GM19463 (cell line): ENCODE measurements around the gene CCDC88A.
"Not testable (repeated sequence)": the region's sequence is repeated elsewhere in the genome, so short reads cannot be mapped to it uniquely, and the experiment has no call there.

Experiments used
- ATAC-seq: cut with Tn5 transposase; IDR thresholded peaks from one replicate; pipeline ENCODE4 v1.9.1; 2021; ENCODE audit warnings: mild to moderate bottlenecking, moderate library complexity; ENCODE audit not compliant: unreplicated experiment

The CCDC88A gene

DNA sequence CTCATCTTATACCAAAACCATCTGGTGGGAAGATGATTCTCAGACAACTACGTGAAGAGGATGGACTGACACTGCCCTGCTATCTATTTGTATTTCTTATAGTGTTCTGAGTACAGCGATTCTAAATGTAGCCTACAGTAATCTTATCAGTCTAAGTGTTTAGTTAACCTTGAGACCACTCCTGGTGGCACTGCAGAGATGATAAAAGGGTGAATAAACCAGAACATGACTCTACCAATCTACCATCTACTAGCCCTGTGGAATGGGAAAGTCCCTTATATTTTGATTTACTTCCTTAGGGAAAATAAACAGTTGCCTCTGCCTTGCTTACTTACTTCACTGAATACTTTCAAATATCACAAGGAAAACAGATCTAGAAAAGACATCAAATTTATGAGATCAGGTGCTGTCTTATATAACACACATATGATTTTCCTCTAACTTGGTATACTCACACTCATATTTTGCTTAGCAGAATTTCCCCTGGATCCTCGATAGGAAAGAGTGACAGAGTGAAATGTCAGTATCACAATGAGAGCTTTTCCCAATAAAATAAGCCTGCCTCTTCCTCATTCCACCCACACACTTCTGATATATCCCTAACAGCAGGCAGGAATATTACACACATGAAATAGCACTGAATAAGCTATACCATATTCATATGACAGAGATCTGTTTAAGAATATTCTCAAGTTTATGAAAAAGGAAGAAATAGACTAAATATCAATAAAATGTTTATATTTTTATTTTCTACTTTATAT is 92.0 kb downstream of the CCDC88A start:
- ATAC-seq, result no peak

DNA sequence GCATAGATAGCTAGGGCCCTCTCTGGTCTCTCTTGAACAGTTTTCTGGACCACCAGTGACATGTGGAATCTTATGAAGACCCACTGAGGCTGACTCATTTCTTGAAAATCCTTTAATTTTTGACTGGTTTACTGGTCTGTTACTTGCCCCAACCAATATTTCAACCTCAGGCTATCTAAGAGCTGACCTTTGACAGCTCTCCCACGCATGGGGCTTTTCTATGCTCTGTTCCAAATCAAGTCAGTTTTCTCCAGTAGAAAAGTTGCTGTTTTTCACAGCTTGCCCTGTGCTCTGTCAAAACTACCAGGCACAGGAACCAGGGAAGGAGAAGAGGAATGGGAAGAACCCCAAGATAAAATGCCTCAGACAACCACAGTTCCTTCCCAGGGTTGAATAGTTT is 104.7 kb downstream of the CCDC88A start:
- ATAC-seq, result peak; percentile 27

DNA sequence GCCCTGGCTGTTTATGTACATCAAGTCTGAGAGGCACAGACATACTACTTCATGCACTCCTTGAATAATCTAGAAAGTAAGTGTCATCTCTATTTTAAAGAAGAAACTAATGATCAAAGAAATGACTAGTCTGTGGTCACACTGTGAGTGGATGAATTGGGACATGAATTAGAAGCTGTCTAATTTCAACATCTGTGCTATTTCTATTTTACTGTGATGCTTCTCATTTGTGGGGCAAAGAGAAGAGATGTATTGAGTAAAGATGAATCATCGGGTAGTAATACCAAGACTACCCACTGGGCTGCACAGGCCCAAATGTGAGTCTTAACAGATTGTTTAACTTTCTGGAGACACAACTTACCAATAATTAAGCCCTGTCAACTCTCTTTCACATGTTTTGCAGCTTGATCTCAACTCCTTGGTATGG is 108.2 kb downstream of the CCDC88A start:
- peak; percentile 89 for ATAC-seq

DNA sequence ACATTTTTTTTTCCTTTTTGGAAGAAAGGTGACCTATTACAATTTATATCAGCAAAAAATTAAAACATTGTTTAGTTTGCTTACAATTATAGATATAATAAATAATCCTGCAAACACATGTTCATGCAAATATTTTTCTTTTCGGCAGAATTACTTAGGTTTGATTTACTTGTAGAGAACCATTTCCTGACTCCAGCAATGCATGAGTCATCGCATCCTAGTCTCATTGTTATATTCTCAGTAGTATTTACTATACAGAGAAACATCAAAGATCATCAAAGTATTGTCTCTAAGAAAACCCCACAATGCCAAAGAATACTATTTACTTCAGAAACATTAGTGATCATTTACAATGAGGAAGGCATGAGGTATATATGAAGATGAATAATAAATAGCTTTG is 110.2 kb downstream of the CCDC88A start:
- no peak for ATAC-seq

DNA sequence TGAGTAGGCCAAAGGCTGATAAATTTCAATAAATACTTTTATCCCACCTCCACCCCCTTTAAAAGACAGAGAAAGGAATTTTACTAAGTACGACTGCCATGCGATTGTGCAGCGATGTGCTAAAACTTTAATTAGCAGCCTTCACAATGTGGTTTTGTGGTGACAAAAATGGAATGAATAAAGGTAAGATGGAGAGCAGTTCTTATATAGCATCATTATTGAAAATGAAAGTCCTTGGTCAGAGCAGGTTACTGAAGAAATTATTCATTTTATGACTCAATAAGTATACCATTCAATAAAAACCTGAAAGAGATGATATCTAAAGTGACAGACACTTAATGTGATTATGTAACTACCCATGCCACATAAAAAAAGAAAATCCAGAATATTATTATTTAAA is 117.4 kb downstream of the CCDC88A start:
- peak; percentile 80 for ATAC-seq

DNA sequence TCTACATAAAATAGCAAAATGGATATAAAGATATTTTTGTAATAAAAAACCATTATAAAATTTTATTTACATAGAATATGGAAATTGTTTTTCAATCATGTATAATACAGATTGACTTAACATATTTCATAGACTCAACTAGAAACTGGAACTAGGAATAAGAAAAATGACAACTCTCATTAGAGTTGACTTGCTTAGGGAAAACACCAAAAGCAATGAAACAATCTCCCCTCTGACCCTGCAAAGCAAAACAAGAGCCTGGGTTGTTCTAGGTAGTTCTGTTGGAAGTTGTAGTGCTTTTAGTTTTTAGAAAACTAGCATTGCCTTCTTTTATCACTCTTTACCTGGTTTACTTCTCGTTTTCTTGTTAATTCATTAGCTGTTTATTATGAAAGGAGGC is 118.4 kb downstream of the CCDC88A start:
- ATAC-seq, result no peak

DNA sequence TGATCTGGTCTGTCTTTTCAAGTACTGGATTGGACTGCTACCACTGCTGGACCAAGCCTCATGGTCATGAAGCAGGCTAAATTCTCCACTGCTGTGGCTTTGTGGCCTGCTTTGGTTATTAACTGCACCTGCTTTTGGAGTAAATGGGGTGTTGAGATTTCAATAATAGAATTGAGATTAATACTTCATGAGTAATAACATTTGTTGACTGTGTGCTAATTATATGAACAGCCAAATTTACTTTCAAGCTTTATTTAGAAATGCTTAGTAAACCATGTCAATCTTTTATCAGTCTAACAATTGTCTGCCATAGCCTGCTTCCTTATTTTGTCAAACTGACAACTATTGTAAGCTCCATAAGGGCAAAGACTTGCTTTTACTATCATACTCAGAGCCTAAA is 123.3 kb downstream of the CCDC88A start:
- peak; percentile 63 for ATAC-seq

DNA sequence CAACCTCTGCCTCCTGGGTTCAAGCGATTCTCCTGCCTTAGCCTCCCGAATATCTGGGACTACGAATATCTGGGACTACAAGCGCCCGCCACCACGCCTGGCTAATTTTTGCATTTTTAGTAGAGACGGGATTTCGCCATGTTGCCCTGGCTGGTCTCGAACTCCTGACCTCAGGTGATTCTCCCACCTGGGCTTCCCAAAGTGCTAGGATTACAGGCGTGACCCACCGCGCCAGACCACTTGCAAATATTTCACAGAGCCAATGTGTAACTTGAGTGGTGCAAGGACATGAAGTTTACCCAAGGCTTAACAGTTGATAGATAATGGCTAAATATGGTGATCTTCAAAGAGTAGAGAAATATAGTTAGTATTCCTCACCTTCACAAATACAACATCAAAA is 136.6 kb downstream of the CCDC88A start:
- ATAC-seq, result no peak

DNA sequence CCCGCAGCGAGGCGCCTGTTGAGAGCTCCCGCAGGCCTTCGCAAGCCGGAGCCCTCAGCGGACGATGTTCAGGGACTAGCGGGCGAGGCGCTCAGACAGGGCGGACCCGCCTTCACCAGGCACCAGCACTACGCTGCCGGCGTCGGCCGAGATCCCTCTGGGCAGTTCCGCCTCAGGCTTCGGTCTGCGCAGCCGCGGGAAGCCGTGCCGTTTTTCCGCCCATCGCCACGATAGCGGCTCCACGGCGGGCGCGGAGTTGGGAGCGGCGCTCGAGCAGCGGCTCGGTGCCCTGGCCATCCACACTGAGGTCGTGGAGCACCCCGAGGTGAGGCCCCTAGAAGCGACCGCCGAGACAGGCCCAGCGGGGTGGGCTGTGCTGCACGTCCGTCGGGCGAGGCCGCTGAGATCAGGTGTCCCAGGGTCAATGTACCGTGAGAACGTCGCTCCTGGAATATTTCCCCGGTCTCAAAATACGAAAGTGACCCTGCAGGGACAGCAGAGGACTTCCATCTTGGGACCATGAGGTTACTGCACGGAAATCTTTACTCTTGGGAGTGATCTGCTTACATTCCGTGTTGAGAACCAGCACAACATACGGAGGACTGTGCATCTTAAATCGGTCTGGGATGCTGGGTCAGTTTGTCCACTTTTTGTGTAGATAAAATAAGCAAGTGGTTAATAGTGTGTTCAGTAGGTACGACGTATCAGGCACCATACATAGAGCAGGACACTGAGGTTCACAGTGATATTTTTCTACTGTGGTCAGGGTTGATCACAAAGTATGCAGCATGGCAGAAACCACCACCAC is 137.3 kb downstream of the CCDC88A start:
- peak; percentile 98 for ATAC-seq

DNA sequence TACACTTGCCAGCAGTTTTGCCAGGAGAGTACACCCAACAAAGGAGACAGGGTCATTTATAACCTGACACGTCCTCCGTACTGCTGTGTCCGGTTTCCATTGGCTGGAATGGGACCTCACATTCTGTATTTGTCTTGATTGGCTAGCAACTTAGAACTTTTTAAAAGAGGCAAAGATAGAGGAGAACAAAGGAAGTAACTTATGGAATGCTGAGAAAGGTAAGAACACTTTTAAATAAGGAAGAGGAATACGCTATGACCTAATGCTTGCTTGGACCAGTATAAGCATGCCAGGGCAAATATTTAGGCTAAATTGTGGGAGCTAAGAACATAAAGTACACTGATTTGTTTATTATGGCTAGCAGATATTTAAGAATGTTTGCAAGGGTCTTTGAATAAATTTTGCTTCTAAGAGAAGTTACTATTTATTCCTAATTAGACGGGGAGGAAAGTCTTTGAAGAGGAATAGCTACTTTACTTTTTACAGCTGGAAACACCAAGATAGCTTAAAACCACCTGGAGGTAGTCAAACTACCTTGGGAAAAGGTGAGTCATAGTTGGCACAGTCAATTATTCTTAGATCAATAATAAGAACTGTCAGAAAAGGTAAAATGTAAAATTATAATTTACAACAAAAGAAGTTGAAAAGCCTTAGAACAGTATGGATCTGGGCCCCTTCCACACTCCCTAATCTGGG is 138.7 kb downstream of the CCDC88A start:
- ATAC-seq, result not testable (repeated sequence)

DNA sequence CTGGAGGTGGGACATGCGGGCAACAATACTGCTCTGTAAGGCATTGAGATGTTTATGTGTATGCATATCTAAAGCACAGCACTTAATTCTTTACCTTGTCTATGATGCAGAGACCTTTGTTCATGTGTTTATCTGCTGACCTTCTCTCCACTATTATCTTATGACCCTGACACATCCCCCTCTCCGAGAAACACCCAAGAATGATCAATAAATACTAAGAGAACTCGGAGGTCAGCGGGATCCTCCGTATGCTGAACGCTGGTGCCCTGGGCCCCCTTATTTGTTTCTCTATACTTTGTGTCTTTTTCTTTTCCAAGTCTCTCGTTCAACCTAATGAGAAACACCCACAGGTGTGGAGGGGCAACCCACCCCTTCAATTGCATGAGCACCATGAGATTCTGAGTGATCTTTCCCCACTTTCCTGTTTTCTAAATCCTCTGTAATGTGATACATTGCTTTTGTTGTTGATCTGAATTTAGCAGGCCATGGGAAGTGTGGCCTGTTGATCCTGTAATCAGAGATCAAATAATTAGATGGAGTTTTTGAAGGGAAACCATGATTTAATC is 139.7 kb downstream of the CCDC88A start:
- ATAC-seq, result not testable (repeated sequence)

DNA sequence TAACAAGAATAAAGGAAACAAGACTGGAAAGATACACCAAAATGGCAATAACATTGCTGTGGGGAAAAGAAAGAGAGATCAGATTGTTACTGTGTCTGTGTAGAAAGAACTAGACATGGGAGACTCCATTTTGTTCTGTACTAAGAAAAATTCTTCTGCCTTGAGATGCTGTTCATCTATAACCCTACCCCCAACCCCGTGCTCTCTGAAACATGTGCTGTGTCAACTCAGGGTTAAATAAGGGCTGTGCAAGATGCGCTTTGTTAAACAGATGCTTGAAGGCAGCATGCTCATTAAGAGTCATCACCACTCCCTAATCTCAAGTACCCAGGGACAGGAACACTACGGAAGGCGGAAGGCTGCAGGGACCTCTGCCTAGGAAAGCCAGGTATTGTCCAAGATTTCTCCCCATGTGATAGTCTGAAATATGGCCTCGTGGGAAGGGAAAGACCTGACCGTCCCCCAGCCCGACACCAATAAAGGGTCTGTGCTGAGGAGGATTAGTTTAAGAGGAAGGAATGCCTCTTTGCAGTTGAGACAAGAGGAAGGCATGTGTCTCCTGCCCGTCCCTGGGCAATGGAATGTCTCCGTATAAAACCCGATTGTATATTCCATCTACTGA is 140.3 kb downstream of the CCDC88A start:
- ATAC-seq, result not testable (repeated sequence)

DNA sequence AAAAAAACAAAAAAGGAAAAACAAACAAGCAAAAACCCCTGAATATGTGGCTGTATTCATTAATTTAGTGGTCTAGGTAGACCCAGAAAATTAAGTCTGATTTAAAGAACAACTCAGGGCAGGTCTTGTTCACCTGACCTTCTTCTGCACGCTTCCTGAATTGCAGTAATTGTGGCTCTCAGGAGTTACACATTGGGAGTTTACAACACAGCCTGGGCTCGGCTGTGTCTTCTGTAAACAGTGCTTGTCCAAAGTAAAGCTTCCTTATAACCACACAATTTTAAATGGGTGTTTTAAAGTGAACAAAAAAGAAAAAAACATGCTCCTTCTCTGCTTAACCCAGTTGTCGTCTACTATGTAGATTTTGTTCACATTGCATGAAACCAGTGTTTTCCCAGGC is 142.3 kb downstream of the CCDC88A start:
- ATAC-seq, result no peak

DNA sequence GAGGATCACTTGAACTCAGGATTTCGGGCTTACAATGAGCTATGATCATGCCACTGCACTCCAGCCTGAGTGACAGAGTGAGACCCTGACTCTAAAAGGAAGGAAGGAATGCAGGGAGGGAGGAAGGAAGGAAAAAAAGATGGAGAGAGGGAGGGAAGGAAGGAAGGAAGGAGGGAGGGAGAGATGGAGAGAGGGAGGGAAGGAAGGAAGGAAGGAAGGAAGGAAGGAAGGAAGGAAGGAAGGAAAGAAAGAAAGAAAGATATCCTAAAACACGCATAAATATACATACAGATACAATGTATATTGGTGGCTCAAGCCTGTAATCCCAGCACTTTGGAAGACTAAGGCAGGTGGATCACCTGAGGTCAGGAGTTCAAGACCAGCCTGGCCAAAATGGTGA is 145.3 kb downstream of the CCDC88A start:
- not testable (repeated sequence) for ATAC-seq

DNA sequence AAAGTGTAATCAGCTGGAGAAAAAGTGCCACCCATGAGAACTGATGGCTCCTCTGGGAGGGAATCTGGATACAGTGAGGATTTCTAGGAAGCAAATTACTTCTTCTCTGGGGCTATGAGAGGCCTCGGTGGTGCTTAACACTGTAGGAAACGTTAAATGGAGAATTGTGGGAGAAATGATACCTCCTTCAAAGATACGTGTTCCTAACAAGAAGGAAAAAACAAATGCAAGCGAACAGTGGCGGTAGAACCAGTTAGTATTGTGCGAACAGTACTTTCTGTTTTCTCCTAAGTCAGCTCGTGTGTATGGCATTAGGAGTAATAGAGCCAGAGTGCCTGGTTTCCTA is 150.0 kb downstream of the CCDC88A start:
- ATAC-seq, result no peak

DNA sequence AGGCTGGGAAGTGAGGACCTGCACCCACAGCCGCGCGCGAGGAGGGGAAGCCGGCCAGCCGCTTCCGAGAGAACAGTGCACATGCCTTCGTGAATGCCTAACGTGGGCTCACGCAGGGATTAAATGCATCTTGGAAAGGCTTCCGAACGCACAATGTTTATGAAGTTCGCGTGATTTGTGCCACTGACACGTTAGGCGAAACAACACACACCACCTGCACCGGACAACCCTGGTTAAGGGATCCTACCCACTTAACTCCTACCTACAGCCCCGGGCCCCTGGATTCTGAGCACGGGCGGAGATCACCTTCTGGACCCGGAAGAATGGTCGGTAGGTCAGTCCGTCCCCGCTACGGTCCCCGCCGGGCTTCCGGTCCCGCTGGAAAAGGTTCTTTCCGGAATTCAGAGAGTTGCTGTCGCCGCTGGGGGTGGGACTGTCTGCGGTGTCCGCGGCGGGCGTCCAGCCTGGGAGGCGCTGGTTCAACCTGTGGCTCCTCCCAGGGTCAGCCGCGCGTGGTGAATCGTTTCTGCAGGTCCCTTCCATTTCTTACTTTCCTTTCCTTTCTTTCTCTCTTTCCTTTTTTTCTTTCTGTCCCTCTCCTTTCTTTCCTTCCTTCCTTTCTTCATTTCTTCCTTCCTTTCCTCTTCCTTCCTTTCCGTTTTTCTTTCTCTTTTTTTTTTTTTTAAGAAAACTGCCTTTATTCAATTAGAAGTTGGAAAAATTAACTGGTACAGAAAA is 150.6 kb downstream of the CCDC88A start, which contains the start of gene MTIF2:
Gene MTIF2, minus strand, starts transcription at position 325 of the 738 bp plus-strand sequence. CDS start 5,373 bp downstream, outside the sequence.
- ATAC-seq, result peak; percentile 97

DNA sequence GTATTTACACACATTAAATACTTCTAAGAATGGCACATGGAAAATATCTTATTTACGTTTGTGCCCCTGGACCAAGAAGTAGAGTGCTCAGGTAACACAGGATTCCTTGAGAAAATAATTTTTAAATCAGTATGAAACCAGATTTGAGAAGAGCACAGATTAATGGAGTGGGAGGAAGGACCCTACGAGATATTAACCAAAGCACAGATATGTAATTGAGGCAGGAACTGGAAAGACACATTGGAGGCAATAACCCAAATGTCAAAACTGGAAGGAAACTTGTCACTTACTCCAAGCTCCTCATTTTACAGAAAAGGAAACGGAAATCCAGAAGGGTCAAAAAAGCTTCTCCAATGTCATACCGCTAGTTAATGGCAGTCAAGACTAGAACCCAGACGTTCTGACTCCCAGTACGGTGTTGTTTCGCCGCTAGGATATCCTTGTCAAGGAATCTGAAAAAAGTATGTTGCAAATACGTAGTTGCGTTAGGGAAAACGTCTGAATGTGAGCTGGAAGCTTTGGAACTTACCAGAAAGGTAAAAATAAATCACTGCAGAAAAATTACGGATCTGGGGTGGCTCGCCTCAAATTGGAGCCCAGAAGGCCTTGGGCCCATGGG is 151.3 kb downstream of the CCDC88A start:
- no peak for ATAC-seq

DNA sequence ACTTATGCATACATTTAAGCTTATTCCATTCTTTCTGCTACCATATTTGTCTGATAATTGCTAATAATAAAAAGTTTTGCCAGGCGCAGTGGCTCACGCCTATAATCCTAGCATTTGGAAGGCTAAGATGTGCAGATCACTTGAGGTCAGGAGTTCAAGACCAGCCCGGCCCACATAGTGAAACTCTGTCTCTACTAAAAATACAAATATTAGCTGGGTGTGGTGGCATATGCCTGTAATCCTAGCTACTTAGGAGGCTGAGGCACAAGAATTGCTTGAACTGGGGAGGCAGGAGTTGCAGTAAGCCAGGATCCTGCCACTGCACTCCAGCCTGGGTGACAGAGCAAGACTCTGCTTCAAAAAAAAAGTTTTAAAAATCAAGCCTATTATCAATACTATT is 160.1 kb downstream of the CCDC88A start:
- not testable (repeated sequence) for ATAC-seq

DNA sequence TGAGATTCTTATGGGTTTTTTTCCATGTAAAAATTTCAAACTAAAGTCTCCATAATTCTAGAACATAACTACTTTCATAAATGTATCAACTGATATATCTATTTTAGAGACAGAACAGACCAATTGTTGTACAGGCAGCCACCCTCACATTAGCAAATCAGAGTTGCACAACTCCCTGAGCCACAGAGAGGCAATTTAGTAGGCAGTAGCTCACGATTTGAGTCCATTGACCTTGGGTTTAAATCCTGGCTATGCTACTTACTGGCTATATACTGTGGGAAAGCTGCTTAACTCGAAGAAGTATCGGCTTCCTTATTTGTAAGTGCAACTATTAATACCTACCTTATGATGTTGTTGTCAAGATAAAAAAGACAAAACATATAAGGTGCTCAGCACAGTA is 166.8 kb downstream of the CCDC88A start:
- no peak for ATAC-seq

DNA sequence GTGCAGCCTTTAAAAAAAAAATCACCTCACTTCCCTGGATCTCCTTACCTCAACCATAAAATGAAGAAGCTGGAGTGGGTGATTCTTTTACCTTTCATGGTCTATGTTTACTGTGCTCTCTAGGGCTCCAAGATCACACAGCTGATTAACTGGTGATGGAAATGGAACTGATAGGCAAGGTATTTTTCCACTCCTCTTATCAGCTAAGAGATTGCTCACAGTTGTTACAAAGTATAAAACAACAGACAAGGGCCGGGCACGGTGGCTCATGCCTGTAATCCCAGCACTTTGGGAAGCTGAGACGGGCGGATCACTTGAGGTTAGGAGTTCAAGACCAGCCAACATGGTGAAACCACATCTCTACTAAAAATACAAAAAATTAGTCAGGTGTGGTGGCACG is 172.6 kb downstream of the CCDC88A start:
- ATAC-seq, result no peak
